Large intestine (tissue), 3 donors: ENCODE results near the gene NTRK3. TPM values are rescaled to one million over a fixed set of nuclear protein-coding genes. Genes with fewer than 3 reads are reported as not detected.

Source experiments
- DNase-seq, 2 donors: peaks; one replicate each; pipeline versions ENCODE4 v3.0.0 to v3.0.0-alpha.2; 2013
- H3K27ac ChIP-seq: one replicate; pipeline ENCODE4 v1.5.1; 2013; ENCODE audit warnings: low read length
- H3K27me3 ChIP-seq: 2 replicates; pipeline ENCODE4 v1.6.1; 2013; ENCODE audit warnings: low read length; ENCODE audit not compliant: control insufficient read depth, insufficient read depth
- H3K36me3 ChIP-seq: 2 replicates; pipeline ENCODE4 v1.6.1; 2013; ENCODE audit warnings: low read length; ENCODE audit not compliant: control insufficient read depth, insufficient read depth
- H3K4me1 ChIP-seq: one replicate; pipeline ENCODE4 v1.6.1; 2013; ENCODE audit warnings: low read length; ENCODE audit not compliant: control insufficient read depth, insufficient read depth
- H3K4me3 ChIP-seq: one replicate; pipeline ENCODE4 v1.5.1; 2013; ENCODE audit warnings: low read length
- H3K9me3 ChIP-seq: one replicate; pipeline ENCODE4 v1.6.1; 2013; ENCODE audit warnings: mild to moderate bottlenecking, low read depth, low read length, moderate library complexity; ENCODE audit not compliant: control insufficient read depth
- WGBS: methylation state at CpG from one replicate; pipeline ENCODE4 v1.1.5; 2013; ENCODE audit warnings: low lambda C conversion rate; ENCODE audit not compliant: insufficient coverage; 5-methylcytosine and 5-hydroxymethylcytosine counted together
- polyA plus RNA-seq: library from polyadenylated mRNA; unstranded; fragments of 120-200 nt; gene quantifications from one replicate; pipeline ENCODE4 v1.2.1, GENCODE V29; 2013

The NTRK3 gene
- polyA plus RNA-seq, 1 donor, result 3.1 TPM

DNA sequence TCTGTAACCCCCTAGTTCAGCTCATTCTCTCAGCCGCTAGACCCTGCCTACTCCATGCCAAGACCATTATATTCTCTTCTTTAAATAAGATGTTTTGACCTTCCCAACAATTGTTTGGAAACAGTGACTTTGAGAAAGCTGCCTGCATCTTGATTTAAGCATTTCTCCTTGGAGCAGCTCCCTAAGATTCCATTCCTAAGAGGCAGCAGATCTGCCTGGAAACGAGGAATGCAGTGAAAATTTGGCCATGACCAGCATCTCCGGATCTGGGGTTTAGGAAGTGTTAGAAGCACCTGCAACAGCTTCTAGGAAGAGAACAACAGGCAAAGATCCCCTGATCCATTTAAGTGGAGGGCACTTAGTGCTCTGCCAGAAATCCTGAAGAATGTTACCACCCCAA lies 235.7 kb downstream of the NTRK3 start:
- H3K4me3 ChIP-seq, result no peak overlapping the region
- no peaks in the 10 kb centered on the region for H3K4me1 ChIP-seq
- WGBS, result 80% methylated on average over 1 of the region's 3 CpGs
- H3K9me3 ChIP-seq, result no peaks in the 10 kb centered on the region
- no peak for DNase-seq
- no peak overlapping the region for H3K27ac ChIP-seq
- H3K27me3 ChIP-seq, result no peaks in the 10 kb centered on the region
- no peaks in the 10 kb centered on the region for H3K36me3 ChIP-seq

DNA sequence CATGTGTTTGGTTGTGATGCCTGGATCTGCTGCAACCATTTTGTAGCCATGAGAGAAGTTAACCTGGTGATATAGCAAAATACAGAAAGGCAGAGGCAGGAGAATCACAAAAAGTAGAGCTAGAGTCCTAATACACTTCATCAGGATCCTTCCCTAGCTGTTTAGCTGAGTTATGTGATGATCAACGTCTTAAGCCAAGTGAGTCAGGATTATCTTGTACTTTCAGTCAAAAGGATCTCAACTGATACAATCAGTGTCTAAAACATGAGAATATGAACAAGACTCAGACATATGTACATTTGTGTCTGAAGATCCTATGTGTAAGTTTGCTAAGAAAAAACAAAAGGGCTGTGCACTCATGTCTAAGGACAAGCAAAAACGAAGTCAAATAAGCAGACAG lies 236.9 kb downstream of the NTRK3 start:
- Histone ChIP-seq H3K4me3 (no peak overlapping the region), H3K4me1 (no peaks in the 10 kb centered on the region), H3K9me3 (no peaks in the 10 kb centered on the region), H3K36me3 (no peaks in the 10 kb centered on the region), H3K27me3 (no peaks in the 10 kb centered on the region), H3K27ac (no peak overlapping the region)
- WGBS, result 60% methylated on average over 1 of the region's 2 CpGs
- no peak for DNase-seq

DNA sequence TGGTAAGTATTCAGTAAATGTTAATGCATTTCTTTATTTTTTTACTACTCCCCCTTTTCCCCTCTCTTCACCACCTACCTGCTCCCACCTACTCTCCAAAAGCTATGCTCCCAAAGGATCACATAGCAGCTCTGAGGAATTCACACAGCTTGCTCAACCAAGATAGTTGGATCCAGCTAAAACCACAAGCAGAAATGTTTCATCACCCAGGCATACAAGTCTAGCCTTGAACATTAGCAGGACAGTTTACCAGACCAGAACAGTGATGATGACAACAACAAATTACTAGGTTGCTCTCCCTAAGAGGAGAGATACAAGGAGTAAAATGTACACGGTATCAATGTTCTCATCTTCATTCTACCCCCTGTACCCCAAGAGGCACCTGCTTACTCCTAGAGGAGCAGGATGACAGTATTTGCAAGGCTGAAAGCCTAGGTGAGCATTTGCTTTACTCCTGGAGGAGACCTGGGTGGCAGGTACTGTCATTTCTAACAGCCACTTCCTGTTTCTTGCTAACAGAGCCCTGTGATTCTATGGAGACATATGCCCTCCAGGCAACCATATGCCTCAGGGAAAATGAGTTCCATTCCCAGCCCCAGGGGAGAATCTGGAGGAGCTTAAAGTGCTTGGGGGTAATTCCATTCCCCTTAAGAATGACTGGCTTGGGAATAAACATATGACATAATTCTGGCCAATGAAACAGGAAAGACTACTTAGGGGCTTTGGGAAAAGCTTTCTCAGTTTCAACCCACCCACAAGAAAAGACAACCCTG lies 237.5 kb downstream of the NTRK3 start:
- WGBS, result no CpG with 5 or more reads among the region's 1 CpG
- Histone ChIP-seq H3K4me1 (no peaks in the 10 kb centered on the region), H3K9me3 (no peaks in the 10 kb centered on the region), H3K27ac (no peak overlapping the region), H3K36me3 (no peaks in the 10 kb centered on the region), H3K27me3 (no peaks in the 10 kb centered on the region), H3K4me3 (no peak overlapping the region)
- DNase-seq, result no peak

DNA sequence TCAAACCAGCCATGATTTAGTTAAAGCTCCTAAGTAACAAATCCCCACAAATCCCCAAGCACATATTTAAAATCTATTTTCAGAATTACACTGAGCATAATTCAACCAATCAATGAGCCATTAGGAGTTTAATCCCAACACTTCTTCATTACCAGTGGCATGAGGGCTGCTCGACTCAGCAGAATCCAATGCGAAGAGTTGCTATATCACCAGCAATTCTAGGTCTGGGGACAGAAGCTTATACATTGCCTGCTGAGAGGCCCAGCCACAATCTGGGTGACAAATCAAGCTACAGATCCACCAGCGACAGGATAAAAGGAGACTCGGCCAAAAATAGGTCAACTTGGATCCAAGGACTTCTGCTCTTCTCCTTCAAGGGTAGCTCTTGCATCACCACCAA lies 238.8 kb downstream of the NTRK3 start:
- H3K4me3 ChIP-seq, result no peak overlapping the region
- H3K27me3 ChIP-seq, result no peaks in the 10 kb centered on the region
- H3K36me3 ChIP-seq, result no peaks in the 10 kb centered on the region
- H3K27ac ChIP-seq, result no peak overlapping the region
- no CpG with 5 or more reads among the region's 4 CpGs for WGBS
- H3K9me3 ChIP-seq, result no peaks in the 10 kb centered on the region
- no peaks in the 10 kb centered on the region for H3K4me1 ChIP-seq
- no peak for DNase-seq

DNA sequence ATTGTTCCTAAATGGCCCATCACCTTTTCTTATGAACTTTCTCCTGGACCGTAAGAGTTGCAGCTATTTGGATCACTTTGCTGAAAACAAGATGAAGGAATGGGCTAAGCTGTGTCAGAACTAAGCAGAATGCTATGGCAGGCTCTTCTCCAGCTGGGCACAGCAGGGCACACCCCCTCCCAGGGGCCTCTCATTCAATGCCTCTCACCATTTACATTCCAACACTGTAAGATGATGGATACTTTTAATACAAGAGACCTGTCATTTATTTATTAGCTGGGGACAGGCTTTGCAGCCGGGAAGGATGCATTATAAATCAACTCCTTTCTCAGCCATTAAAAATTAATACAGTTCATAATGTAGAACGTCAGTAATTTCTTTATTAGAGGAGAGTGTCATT lies 240.1 kb downstream of the NTRK3 start:
- no peak overlapping the region for H3K4me3 ChIP-seq
- no peaks in the 10 kb centered on the region for H3K4me1 ChIP-seq
- no peaks in the 10 kb centered on the region for H3K9me3 ChIP-seq
- no peak overlapping the region for H3K27ac ChIP-seq
- 100% methylated on average over 1 of the region's 3 CpGs for WGBS
- no peaks in the 10 kb centered on the region for H3K36me3 ChIP-seq
- DNase-seq, result no peak
- H3K27me3 ChIP-seq, result no peaks in the 10 kb centered on the region

DNA sequence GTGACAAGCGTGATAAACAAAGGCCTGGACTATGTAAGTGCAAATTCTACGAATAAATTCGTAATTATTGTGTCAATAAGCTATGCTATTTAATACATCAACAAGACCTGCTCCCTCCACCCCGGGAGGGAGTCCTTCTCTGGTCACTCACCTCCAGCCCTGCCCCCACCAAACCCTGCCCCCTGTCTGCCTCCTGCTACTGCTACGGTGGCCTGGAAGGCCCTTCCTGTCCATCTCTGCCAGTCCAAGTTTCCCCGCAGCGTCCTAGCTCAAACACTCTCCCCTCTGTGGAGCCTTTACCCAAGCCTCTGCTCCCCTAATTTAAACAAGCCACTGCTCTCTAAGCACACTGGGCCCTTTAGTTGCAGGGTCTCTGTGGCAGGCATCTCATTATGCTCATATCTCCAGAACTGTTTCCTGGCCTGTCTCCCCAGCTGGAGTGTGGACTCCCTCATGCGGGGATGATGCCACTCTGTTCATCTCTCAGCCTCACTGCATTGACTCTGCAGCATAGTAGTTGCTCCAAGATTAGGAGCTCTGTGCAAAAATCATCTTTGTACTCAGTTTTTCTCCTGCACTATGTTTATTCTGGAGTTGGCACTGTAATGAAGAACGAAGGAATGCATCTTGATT lies 241.2 kb downstream of the NTRK3 start:
- no peak overlapping the region for H3K27ac ChIP-seq
- no peaks in the 10 kb centered on the region for H3K36me3 ChIP-seq
- H3K4me1 ChIP-seq, result no peaks in the 10 kb centered on the region
- no CpG with 5 or more reads among the region's 9 CpGs for WGBS
- no peaks in the 10 kb centered on the region for H3K27me3 ChIP-seq
- no peak for DNase-seq
- no peaks in the 10 kb centered on the region for H3K9me3 ChIP-seq
- no peak overlapping the region for H3K4me3 ChIP-seq

DNA sequence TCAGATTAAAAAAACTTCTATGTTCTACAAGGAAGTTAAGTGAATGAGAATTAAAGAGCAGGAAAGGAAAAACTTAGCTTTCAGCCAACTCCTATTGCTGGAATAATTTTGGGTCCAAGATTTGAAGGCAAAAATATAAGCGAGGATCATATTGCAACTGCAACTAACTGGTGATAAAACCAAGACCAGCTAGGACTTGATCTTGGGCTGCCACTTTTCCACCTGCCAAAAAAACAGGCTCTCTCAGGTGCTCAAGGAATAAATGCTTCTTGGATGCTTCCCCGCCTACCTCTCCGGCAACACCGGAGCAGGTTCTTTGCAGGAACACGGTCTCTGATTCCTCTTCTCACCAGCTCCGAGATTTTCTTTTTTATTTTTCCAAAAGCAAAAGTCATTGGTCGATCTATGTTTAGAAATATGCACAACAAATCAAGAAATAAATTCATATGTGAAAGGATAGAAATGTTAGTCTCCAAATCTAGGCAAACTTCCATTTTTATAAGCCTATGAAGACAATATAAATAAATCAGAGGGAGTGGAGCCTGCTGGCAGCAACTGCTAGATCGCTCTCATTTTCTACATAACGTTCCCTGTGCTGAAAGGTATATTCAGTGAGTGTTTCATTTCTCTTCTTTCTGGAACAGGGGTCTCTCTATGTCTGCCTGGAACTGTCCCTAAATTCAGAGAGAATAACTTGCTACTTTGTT lies 241.9 kb downstream of the NTRK3 start:
- no peaks in the 10 kb centered on the region for H3K9me3 ChIP-seq
- 93% methylated on average over 6 of the region's 9 CpGs for WGBS
- no peak overlapping the region for H3K4me3 ChIP-seq
- H3K4me1 ChIP-seq, result no peaks in the 10 kb centered on the region
- no peaks in the 10 kb centered on the region for H3K27me3 ChIP-seq
- no peaks in the 10 kb centered on the region for H3K36me3 ChIP-seq
- no peak for DNase-seq
- H3K27ac ChIP-seq, result no peak overlapping the region

DNA sequence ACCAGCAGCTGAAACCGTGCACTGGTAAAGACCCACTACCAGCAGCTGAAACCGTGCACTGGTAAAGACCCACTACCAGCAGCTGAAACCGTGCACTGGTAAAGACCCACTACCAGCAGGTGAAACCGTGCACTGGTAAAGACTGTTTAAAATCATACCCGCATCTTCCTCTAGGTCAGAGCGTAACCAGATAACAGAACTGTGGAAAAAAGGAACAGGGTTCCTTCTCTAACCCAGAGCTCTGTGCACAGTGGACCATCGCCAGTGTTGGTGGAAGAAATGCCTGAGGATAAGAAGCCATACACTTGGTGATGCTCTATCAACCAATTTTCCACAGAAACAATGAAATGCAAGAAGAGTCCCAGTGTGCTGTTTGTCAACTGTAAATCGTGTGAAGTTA lies 243.4 kb downstream of the NTRK3 start:
- H3K36me3 ChIP-seq, result no peaks in the 10 kb centered on the region
- H3K27me3 ChIP-seq, result no peaks in the 10 kb centered on the region
- H3K9me3 ChIP-seq, result no peaks in the 10 kb centered on the region
- H3K27ac ChIP-seq, result no peak overlapping the region
- no peaks in the 10 kb centered on the region for H3K4me1 ChIP-seq
- WGBS, result 83% methylated on average over 1 of the region's 8 CpGs
- no peak overlapping the region for H3K4me3 ChIP-seq
- DNase-seq, result no peak

DNA sequence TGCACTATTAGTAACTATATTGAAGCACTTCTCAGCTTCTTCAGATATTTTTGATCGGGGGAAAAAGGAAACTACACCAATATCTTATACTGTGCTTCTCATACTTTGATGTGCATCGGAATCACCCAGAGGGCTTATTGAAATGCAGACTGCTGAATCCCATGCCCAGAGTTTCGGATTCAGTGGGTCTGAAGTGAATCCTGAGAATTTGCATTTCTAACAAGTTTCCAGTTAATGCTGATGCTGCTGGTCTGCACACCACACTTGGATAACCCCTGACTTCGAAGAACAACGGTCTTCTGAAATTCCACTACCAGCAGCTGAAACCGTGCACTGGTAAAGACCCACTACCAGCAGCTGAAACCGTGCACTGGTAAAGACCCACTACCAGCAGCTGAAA lies 243.9 kb downstream of the NTRK3 start:
- Histone ChIP-seq H3K9me3 (no peaks in the 10 kb centered on the region), H3K27me3 (no peaks in the 10 kb centered on the region), H3K4me3 (no peak overlapping the region), H3K36me3 (no peaks in the 10 kb centered on the region), H3K4me1 (no peaks in the 10 kb centered on the region), H3K27ac (no peak overlapping the region)
- DNase-seq, result no peak
- 80% methylated on average over 1 of the region's 7 CpGs for WGBS

DNA sequence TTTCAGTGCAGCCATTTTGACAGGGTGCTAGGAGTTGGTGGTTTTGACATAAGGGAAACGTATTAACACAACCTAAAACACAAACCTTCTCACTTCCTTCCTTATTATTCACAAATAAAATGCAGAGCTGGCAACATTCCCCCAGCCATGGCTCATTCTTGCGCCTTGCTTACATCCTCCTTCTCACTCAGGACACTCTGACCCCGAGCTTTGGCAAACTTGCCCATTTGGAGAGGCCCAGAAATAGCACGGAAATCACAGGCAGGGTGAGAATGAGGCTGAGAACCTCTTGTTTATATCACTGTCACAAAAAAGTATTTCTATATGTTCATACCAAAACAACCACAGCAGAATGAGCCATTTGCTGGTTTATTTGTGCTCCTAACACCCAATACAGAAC lies 244.3 kb downstream of the NTRK3 start:
- WGBS, result no CpG with 5 or more reads among the region's 4 CpGs
- no peaks in the 10 kb centered on the region for H3K36me3 ChIP-seq
- no peak overlapping the region for H3K4me3 ChIP-seq
- H3K9me3 ChIP-seq, result no peaks in the 10 kb centered on the region
- DNase-seq, result no peak
- H3K4me1 ChIP-seq, result no peaks in the 10 kb centered on the region
- H3K27ac ChIP-seq, result no peak overlapping the region
- no peaks in the 10 kb centered on the region for H3K27me3 ChIP-seq
